ENCODE results near the gene MAJIN.

- TF ChIP-seq RAD21 (IDR thresholded peaks at IDR 0.05; ENCODE audit: insufficient read depth, low read depth, low read length) (no peak), ZNF24 (IDR thresholded peaks at IDR 0.05) (no peak), CHD4 (IDR thresholded peaks at IDR 0.05) (no peak), GATAD2B (conservative IDR thresholded peaks at IDR 0.05; ENCODE audit: low read depth) (no peak; the same call in 1 of the 2 replicates), BCL3 (IDR thresholded peaks at IDR 0.05; ENCODE audit: borderline replicate concordance, insufficient read depth, low read depth, low read length, poor library complexity, severe bottlenecking) (no peak), CTCF (IDR thresholded peaks at IDR 0.05 in 2 of 3, conservative IDR thresholded peaks at IDR 0.05 in 1 of 3; ENCODE audit: control insufficient read depth in 2 of 3, extremely low read depth in 1 of 3, insufficient read depth in 1 of 3, low read depth in 3 of 3, low read length in 3 of 3) (no peak)
Observed at GRCh38 chr11:64900263-64900678, 71.6 kb downstream of the MAJIN start.
